ENCODE measurements around the gene CCDC78. TPM values are rescaled to one million over a fixed set of nuclear protein-coding genes. Genes with fewer than 3 reads are reported as not detected.

CCDC78 gene
- total and polyA plus RNA-seq, 2 experiments from 2014 or later: 10.5 to 12.6 TPM

GRCh38 chr16:678858-679813 is 47.1 kb downstream of the CCDC78 start:
- Histone ChIP-seq H3K36me3 (ENCODE audit: insufficient read depth) (no peaks in the 10 kb centered on the region; the same call in 1 of the 2 replicates), H4K20me1 (replicated peaks; ENCODE audit: insufficient read depth) (peaks cover 14% of the 10 kb centered on the region; the same call in 1 of the 2 replicates), H3K4me3 (peak overlapping the region; percentile 65), H3K4me1 (ENCODE audit: insufficient read depth) (peaks cover 16% of the 10 kb centered on the region; the same call in 1 of the 2 replicates), H3K79me2 (replicated peaks; ENCODE audit: insufficient read depth) (peaks cover 9% of the 10 kb centered on the region; the same call in 1 of the 2 replicates), H2AFZ (0 out of 2 replicates have a peak overlapping the region, but pooled peaks have one; percentile 59), H3K27me3 (ENCODE audit: insufficient read depth) (no peaks in the 10 kb centered on the region), H3K9me2 (ENCODE audit: insufficient read depth) (no peaks in the 10 kb centered on the region), H3F3A (replicated peaks; ENCODE audit: low read depth) (peaks cover 33% of the 10 kb centered on the region), H3K27ac (ENCODE audit: low read depth) (no peak overlapping the region), H3K4me2 (peak overlapping the region; percentile 83)
- H3K27me3 Mint-ChIP-seq (ENCODE audit: insufficient read depth, low read depth, poor library complexity): peaks cover 28% of the 10 kb centered on the region
- peak overlapping the region; percentile 59; the same call in 1 of the 2 replicates for H3K27ac Mint-ChIP-seq
- H3K9me3 Mint-ChIP-seq: no peaks in the 10 kb centered on the region; the same call in 1 of the 3 replicates
- H3K4me3 Mint-ChIP-seq: peak overlapping the region; percentile 74
- peaks cover 32% of the 10 kb centered on the region for H3K4me1 Mint-ChIP-seq
- TF ChIP-seq POLR2AphosphoS5 (IDR thresholded peaks at IDR 0.05; ENCODE audit: low read depth): peak; percentile 69
- no peak for TF ChIP-seq NANOG (IDR thresholded peaks at IDR 0.05; ENCODE audit: borderline replicate concordance)
- DNase-seq (ENCODE audit: low spot score) (peak; percentile 82), ATAC-seq (peak; percentile 11)
- H3K36me3 Mint-ChIP-seq (ENCODE audit: low read depth): peaks cover 24% of the 10 kb centered on the region

DNA sequence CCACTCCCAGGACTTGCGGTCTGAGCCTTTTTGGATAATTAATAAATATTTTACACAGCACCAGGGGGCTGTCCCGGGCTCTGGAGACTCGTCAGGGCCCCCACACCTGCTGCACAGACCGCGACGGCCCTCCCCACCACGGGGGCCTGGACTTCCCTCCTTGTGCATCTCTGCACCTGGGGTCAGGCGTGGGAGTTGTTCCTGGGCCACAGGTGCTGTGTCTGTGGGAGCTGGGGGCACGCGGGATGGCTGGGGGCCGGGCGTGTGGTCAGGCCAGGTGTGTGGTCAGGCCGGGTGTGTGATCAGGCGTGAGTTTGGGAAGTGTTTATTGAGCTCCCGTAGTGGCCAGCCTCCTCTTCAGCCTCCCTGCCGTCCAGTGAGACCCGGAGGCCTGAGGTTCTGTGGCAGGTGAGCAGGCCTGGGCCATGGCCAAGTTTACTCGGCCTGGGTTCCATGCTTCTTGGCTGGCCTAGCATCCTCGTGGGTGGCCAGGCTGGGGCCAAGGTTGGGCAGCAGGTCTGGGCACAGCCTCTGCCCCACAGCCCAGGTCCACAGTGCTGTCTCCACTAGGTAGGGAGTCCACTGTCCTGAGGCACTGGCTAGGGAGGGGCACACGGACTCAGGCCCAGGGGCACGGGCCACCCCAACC is 47.9 kb downstream of the CCDC78 start:
- H3K4me1 ChIP-seq (ENCODE audit: insufficient read depth): peaks cover 15% of the 10 kb centered on the region; the same call in 1 of the 2 replicates
- no peak overlapping the region; the same call in 1 of the 2 replicates for H3K4me2 ChIP-seq
- no peak overlapping the region; the same call in 1 of the 2 replicates for H3K4me3 ChIP-seq
- no peak overlapping the region for H3K4me3 Mint-ChIP-seq
- no peaks in the 10 kb centered on the region; the same call in 1 of the 3 replicates for H3K9me3 Mint-ChIP-seq
- ATAC-seq (no peak), DNase-seq (ENCODE audit: low spot score) (no peak)
- no peaks in the 10 kb centered on the region for H3K27me3 ChIP-seq (ENCODE audit: insufficient read depth)
- H3K27ac Mint-ChIP-seq: no peak overlapping the region
- H3K36me3 Mint-ChIP-seq (ENCODE audit: low read depth): peaks cover 24% of the 10 kb centered on the region
- no peaks in the 10 kb centered on the region; the same call in 1 of the 2 replicates for H3K36me3 ChIP-seq (ENCODE audit: insufficient read depth)
- H3K27ac ChIP-seq (ENCODE audit: low read depth): no peak overlapping the region
- H3K4me1 Mint-ChIP-seq: peaks cover 32% of the 10 kb centered on the region
- no peaks in the 10 kb centered on the region for H3K9me2 ChIP-seq (ENCODE audit: insufficient read depth)
- H3K27me3 Mint-ChIP-seq (ENCODE audit: insufficient read depth, low read depth, poor library complexity): peaks cover 23% of the 10 kb centered on the region
- H4K20me1 ChIP-seq (replicated peaks; ENCODE audit: insufficient read depth): peaks cover 14% of the 10 kb centered on the region; the same call in 1 of the 2 replicates
- peaks cover 39% of the 10 kb centered on the region for H3F3A ChIP-seq (replicated peaks; ENCODE audit: low read depth)
- H3K79me2 ChIP-seq (replicated peaks; ENCODE audit: insufficient read depth): peaks cover 9% of the 10 kb centered on the region; the same call in 1 of the 2 replicates
- H2AFZ ChIP-seq: no peak overlapping the region
- TF ChIP-seq EZH2 (IDR thresholded peaks at IDR 0.05; ENCODE audit: low read depth, unreplicated experiment) (no peak), CREB1 (CRISPR knock-in tag; IDR thresholded peaks at IDR 0.05; ENCODE audit: low read depth) (no peak), POLR2AphosphoS5 (IDR thresholded peaks at IDR 0.05; ENCODE audit: low read depth) (no peak)
- TF ChIP-seq, protein P1, sequence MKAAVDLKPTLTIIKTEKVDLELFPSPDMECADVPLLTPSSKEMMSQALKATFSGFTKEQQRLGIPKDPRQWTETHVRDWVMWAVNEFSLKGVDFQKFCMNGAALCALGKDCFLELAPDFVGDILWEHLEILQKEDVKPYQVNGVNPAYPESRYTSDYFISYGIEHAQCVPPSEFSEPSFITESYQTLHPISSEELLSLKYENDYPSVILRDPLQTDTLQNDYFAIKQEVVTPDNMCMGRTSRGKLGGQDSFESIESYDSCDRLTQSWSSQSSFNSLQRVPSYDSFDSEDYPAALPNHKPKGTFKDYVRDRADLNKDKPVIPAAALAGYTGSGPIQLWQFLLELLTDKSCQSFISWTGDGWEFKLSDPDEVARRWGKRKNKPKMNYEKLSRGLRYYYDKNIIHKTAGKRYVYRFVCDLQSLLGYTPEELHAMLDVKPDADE (IDR thresholded peaks at IDR 0.05): no peak
- TF ChIP-seq, protein P2, sequence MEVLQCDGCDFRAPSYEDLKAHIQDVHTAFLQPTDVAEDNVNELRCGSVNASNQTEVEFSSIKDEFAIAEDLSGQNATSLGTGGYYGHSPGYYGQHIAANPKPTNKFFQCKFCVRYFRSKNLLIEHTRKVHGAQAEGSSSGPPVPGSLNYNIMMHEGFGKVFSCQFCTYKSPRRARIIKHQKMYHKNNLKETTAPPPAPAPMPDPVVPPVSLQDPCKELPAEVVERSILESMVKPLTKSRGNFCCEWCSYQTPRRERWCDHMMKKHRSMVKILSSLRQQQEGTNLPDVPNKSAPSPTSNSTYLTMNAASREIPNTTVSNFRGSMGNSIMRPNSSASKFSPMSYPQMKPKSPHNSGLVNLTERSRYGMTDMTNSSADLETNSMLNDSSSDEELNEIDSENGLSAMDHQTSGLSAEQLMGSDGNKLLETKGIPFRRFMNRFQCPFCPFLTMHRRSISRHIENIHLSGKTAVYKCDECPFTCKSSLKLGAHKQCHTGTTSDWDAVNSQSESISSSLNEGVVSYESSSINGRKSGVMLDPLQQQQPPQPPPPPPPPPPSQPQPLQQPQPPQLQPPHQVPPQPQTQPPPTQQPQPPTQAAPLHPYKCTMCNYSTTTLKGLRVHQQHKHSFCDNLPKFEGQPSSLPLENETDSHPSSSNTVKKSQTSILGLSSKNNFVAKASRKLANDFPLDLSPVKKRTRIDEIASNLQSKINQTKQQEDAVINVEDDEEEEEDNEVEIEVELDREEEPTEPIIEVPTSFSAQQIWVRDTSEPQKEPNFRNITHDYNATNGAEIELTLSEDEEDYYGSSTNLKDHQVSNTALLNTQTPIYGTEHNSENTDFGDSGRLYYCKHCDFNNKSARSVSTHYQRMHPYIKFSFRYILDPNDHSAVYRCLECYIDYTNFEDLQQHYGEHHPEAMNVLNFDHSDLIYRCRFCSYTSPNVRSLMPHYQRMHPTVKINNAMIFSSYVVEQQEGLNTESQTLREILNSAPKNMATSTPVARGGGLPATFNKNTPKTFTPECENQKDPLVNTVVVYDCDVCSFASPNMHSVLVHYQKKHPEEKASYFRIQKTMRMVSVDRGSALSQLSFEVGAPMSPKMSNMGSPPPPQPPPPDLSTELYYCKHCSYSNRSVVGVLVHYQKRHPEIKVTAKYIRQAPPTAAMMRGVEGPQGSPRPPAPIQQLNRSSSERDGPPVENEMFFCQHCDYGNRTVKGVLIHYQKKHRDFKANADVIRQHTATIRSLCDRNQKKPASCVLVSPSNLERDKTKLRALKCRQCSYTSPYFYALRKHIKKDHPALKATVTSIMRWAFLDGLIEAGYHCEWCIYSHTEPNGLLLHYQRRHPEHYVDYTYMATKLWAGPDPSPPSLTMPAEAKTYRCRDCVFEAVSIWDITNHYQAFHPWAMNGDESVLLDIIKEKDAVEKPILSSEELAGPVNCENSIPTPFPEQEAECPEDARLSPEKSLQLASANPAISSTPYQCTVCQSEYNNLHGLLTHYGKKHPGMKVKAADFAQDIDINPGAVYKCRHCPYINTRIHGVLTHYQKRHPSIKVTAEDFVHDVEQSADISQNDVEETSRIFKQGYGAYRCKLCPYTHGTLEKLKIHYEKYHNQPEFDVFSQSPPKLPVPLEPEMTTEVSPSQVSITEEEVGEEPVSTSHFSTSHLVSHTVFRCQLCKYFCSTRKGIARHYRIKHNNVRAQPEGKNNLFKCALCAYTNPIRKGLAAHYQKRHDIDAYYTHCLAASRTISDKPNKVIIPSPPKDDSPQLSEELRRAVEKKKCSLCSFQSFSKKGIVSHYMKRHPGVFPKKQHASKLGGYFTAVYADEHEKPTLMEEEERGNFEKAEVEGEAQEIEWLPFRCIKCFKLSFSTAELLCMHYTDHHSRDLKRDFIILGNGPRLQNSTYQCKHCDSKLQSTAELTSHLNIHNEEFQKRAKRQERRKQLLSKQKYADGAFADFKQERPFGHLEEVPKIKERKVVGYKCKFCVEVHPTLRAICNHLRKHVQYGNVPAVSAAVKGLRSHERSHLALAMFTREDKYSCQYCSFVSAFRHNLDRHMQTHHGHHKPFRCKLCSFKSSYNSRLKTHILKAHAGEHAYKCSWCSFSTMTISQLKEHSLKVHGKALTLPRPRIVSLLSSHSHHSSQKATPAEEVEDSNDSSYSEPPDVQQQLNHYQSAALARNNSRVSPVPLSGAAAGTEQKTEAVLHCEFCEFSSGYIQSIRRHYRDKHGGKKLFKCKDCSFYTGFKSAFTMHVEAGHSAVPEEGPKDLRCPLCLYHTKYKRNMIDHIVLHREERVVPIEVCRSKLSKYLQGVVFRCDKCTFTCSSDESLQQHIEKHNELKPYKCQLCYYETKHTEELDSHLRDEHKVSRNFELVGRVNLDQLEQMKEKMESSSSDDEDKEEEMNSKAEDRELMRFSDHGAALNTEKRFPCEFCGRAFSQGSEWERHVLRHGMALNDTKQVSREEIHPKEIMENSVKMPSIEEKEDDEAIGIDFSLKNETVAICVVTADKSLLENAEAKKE (CRISPR knock-in tag; IDR thresholded peaks at IDR 0.05): no peak
- TF ChIP-seq, protein P3, sequence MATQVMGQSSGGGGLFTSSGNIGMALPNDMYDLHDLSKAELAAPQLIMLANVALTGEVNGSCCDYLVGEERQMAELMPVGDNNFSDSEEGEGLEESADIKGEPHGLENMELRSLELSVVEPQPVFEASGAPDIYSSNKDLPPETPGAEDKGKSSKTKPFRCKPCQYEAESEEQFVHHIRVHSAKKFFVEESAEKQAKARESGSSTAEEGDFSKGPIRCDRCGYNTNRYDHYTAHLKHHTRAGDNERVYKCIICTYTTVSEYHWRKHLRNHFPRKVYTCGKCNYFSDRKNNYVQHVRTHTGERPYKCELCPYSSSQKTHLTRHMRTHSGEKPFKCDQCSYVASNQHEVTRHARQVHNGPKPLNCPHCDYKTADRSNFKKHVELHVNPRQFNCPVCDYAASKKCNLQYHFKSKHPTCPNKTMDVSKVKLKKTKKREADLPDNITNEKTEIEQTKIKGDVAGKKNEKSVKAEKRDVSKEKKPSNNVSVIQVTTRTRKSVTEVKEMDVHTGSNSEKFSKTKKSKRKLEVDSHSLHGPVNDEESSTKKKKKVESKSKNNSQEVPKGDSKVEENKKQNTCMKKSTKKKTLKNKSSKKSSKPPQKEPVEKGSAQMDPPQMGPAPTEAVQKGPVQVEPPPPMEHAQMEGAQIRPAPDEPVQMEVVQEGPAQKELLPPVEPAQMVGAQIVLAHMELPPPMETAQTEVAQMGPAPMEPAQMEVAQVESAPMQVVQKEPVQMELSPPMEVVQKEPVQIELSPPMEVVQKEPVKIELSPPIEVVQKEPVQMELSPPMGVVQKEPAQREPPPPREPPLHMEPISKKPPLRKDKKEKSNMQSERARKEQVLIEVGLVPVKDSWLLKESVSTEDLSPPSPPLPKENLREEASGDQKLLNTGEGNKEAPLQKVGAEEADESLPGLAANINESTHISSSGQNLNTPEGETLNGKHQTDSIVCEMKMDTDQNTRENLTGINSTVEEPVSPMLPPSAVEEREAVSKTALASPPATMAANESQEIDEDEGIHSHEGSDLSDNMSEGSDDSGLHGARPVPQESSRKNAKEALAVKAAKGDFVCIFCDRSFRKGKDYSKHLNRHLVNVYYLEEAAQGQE (IDR thresholded peaks at IDR 0.05; ENCODE audit: unreplicated experiment): no peak

Data from GM23338 (cell line).